GM20431 (cell line): Measurements from ENCODE around the gene PDE6C.
"Not testable (repeated sequence)": the region's sequence is repeated elsewhere in the genome, so short reads cannot be mapped to it uniquely, and the experiment has no call there.

Source experiments
- in situ Hi-C: fragments of 300-500 bp; cut with MseI, MboI; formaldehyde crosslinking; loops from one replicate; pipeline ENCODE4 v1.15.0; 2020; ENCODE audit warnings: low sequenced_read_pairs; ENCODE audit not compliant: unreplicated experiment

Gene PDE6C

GRCh38 chr10:93696582-93696981 lies 84.2 kb downstream of the PDE6C start:
- in situ Hi-C loops: not testable (repeated sequence)

GRCh38 chr10:93697207-93697606 lies 84.9 kb downstream of the PDE6C start:
- in situ Hi-C loops: no loop called here

GRCh38 chr10:93701866-93702209 lies 89.5 kb downstream of the PDE6C start:
- in situ Hi-C loops: no loop called here

- in situ Hi-C loops: no loop called here
These were observed 90.1 kb downstream of the PDE6C start, which contains the start of gene FRA10AC1 for GRCh38 chr10:93702210-93703001. Gene FRA10AC1 (minus strand): TSS chr10:93702592. CDS start chr10:93700106, 2,486 bp downstream.

GRCh38 chr10:93703066-93703465 lies 90.7 kb downstream of the PDE6C start:
- in situ Hi-C loops: no loop called here

- in situ Hi-C loops: no loop called here
These were observed 91.5 kb downstream of the PDE6C start for GRCh38 chr10:93703841-93704240.

GRCh38 chr10:93704451-93704850 lies 92.1 kb downstream of the PDE6C start:
- in situ Hi-C loops: no loop called here

- in situ Hi-C loops: no loop called here
These were observed 95.3 kb downstream of the PDE6C start for GRCh38 chr10:93707623-93708022.

- in situ Hi-C loops: no loop called here
These were observed 98.1 kb downstream of the PDE6C start for GRCh38 chr10:93710333-93710909.

- in situ Hi-C loops: no loop called here
These were observed 99.6 kb downstream of the PDE6C start for GRCh38 chr10:93711891-93712290.

GRCh38 chr10:93712593-93712992 lies 100.3 kb downstream of the PDE6C start:
- in situ Hi-C loops: no loop called here

- in situ Hi-C loops: no loop called here
These were observed 103.0 kb downstream of the PDE6C start for GRCh38 chr10:93715345-93715744.
